PFSK-1 (cell line): Measurements from ENCODE around the gene NCEH1.

ENCODE experiments used
- REST ChIP-seq, 2 experiments: IDR thresholded peaks; 2 replicates each; pipeline versions ENCODE4 v1.6.1 to v1.8.0; 2011 to 2012; ENCODE audit warnings: low read depth in 2 of 2, low read length in 2 of 2, control low read depth in 1 of 2, inconsistent platforms in 1 of 2, mild to moderate bottlenecking in 1 of 2, moderate library complexity in 1 of 2; ENCODE audit not compliant: insufficient read depth in 1 of 2
- TAF1 ChIP-seq: IDR thresholded peaks from 2 replicates; pipeline ENCODE4 v1.6.1; 2012; ENCODE audit warnings: low read length, control low read depth, borderline replicate concordance; ENCODE audit not compliant: insufficient read depth

- no peak for TF ChIP-seq REST (IDR thresholded peaks at IDR 0.05; ENCODE audit: insufficient read depth in 1 of 2, low read depth in 2 of 2, low read length in 2 of 2)
- TF ChIP-seq TAF1 = peak; percentile 29; the same call in 1 of the 2 replicates
Measured at GRCh38 chr3:172710664-172711453, at the start of gene NCEH1.
